NCI-H510A treated with DMSO at 0.1 percent for 48 hours (cell line): ENCODE data around the gene BBS9.

ENCODE experiments used
- DNase-seq: peaks from one replicate; lab custom pipeline; 2025; lab: John Stamatoyannopoulos, UW

Gene BBS9

DNA sequence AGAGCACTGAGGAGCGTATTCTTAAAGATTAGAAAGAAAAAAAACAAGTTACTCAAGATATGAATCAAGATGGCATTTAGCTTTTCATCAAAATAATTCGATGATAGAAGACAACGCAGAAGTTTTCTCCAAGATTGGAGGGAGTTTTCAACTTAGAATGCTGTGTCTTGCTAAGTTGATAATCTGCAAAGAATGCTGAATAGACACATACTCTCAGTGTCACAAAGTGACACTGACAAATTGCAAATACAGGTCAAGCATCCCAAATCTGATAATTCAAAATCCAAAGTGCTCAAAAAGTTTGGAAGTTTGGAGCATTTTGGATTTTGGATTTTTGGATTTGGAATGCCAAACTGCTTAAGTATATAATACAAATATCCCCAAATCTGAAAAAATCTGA is 243.8 kb downstream of the BBS9 start:
- DNase-seq = no peak

DNA sequence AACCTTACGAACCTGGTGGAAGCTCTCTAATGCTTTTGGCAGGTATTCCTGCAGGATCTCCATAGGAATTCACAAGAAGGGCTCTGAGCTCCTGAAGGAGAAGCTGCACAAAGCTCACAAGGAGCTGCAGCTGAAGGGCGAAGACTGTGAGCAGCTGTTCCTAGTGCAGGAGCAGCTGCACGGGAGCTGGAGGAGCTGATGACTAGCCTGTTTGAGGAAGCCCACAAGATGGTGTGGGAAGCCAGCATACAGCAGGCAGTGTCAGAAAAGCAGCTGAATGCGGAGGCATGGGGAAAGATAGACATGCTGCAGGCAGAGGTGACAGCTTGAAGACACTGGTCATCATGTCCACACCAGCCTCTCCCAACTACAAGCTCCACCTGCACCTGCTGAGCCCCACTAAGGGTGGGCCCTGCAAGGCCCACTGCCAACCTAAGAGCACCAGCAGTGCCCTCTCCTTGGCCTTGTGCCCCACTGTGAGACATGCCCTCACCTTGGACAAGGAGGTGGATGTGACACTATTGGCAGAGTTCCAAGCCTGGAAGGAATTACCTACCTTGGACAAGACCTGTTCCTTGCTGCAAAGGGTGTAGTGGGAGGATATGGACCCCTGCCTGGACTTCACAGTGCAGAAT is 250.6 kb downstream of the BBS9 start:
- DNase-seq = no peak

DNA sequence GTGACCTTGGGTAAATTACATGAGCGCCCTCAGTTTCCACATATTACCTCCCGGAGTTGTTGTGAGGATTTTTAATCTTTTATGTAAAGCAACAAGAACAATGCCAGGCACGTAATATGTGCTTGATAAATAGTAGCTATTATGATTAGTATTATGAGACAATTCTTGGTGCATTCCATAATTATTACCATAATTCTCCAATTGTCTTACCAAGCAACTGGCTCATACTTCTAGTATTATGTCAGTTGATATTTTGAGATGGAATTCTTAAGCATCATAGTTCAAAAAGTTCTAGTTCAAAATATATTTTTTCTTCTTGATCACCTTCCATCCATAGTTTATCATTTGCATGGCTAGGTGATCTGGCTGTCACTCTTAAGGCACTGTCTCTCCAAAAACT is 259.0 kb downstream of the BBS9 start:
- DNase-seq = no peak

DNA sequence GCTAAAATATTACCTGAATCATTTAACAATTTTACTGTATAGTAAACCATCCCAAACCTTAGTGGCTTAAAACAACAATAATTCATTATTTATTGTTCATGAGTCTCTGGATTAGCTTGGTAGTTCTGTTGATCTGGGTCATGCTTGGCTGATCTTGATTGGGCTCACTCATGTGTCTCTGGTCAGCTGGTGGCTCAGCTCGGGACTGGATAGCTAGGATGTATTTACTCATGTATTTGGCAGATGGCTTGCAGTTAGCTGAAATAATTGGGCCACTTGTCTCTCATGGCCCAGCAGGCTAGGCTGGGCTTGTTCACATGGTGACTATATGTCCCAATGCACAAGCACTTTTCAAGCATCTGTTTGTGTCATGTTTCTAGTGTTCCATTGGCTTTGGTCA is 262.8 kb downstream of the BBS9 start:
- DNase-seq = peak; percentile 99

DNA sequence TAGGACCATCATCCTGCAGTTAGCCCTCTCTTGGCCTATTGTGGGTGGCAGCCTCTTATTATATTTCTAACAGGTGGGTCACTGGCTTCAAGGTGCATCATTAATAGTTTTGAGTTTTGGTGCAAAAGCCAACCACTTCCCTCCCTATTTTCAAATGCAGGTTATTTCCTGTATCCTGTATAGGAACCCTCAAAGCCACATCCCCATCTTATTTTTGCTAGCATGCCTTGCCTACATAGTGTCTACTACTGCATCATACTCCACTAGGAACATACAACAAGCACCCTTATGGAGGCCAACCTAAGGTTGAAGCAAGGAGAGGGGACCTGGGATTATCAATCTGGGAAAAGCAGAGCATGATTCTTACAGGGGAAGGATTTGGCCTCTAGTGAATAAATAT is 264.4 kb downstream of the BBS9 start:
- DNase-seq = no peak

DNA sequence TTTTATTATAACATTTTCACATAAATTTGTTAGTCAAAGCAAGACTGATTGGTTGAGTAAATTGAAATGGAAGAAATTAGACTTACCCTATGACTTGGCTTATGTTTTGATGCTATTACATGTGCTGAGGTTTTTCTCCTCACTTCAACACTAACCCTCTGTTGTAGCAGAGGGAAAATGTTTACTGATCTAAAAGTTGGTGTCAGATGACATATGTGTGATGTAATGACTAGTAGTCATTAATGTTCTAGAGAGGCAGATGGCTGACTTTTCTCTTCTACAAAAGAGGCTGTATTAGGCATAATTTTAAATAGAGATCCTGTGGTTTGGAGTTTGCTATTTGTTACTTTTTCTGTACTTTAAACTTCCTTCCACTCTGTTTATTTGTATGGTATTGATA is 266.0 kb downstream of the BBS9 start:
- peak; percentile 94 for DNase-seq

DNA sequence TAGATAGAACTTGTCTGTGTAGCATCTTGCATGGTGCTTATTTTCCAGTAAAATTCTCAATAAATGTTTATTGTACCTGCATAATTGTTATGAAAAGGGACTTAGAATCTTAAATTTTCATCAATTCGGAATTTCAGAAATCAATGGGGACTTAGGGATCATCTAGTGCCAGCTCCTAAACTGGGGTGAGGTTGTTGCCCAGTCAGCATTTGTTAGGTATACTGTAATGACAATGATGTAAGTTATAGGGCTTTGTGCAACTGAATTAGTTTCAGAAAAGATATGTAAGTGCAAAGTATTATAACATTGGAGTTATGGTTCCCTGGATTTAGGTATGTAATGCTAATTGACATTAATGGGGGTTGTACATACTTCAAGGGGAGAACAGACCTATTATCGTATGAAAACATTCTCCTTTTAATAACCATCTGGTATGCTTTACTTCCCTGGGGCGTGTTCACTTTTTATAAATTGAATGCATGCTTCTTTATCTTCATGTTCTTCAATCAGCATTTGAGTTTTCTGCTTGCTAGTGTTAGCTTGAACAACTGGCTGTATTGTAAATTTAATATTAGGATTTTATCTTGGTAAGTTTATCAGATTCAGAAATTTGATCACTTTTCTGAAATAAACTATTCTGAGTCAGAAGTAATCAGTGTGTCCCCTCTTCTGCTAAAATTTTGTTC is 270.3 kb downstream of the BBS9 start:
- DNase-seq = peak; percentile 48

DNA sequence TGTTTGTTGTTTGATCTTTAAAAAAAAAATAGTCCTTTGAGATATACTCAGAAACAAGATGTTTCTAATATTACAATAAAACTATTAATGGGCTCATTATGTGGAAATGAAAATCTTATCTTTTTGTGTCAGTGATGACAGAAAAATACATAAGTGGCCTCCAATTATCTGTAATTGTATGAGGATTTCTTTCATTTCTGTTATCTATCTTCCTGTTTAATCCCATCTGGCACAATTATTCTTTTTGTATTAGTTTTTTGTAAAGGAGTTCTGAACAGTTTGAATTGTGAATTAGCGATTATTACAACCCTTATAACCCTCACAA is 270.8 kb downstream of the BBS9 start:
- DNase-seq = no peak

DNA sequence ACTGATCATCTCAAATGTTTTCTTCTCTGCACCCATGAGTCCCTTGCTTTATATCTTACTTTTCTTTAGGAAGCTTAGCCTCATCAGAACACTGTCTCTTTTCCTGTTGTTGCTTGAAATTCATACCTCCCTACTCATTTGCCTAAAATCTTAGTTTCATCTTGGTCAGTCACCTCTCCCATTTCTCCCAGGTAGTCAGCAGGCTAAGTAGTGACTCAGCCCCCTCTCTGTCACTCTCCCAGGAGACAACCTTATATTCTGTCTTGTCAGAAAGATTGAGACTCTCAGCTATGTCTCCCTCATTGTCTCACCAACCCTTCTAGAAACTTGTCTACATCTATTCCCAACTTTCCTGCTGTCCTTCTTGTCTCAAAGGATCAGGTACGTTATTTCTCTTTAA is 280.9 kb downstream of the BBS9 start:
- no peak for DNase-seq

DNA sequence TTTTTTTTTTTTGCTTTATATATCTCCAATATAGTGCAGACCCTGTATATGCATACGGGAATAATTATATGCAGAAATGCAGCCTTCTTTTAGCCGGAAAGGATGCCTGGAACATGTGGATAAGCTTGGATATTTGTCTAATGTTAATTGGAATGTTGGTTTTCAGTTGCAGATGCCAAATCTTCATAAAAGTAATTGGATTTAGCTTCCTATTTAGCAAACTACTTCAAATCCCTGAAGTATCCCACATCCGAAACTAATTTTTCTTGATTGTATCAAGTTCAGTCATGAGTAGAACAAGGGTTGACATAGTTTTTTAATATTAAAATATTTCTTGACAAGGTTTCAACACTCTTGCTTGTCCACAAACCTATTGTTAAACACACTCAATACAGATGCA is 281.7 kb downstream of the BBS9 start:
- DNase-seq = no peak

DNA sequence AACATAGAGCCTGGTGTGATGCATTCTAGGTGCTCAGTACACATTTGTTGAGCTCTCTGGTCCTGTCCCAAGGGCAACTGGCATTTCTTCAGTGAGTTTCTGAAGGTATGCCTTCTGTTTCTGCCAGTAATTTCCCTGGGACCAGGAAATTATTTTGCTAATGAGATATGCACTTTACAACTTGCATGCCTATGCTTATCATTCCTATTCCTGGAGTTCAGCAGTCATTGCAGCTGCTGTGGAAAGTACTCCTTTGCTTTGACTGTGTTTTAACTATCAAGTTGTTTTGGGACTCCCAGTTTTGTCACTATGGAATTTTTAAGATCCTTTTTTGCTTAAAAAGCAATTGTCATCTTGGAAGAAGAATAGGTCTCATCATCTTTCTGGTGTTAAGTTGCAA is 283.0 kb downstream of the BBS9 start:
- no peak for DNase-seq

DNA sequence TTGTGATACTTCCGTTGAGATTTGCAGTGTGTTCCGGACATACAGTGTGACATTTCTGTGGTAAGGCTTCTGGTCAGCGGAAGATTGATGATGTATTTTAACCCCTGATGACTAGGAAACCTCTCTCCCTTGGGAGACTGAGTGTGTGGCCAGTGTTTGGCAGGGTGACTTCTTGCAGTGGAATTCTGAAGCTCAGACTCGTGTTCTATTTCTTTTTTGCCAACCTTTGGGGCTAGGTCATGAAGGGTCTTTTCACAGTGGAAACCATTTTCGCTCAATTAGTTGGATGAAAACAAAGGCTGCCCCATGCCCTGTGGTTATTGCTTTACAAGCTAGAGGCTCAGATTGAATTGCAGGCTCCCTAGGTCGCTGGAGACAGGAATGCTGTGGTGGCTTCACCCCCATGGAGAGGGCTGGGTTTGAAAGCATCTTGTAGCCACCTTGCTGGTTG is 288.9 kb downstream of the BBS9 start:
- no peak for DNase-seq

DNA sequence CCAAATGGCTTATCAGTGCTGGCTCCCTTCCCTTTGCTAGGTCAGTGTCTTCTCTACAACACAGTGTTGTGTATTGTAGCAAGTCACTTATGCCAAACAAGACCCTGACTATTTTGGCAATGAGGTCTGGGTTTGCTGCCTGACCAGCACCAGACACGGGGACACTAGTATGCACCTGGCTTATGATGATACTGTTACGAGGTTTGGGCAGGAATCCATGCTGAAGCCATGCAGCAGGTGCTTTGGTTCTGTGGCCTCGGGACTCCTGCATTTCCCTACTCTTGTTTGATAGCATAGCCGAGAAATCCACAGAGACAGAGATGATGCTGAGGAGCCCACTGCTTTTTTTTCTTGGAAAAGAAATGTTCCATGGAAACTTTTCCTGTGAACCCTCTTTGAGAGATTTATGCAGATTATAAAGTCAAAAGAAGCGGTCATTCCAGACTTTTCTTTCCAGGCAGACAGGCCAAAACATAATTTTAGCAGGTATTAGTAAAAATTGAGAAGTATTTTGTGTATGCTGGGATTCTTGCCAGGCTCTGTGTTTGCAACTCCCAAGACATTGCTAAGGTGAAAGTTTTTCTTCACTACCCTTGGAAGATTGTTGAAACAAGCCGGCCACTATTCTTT is 291.1 kb downstream of the BBS9 start:
- no peak for DNase-seq

DNA sequence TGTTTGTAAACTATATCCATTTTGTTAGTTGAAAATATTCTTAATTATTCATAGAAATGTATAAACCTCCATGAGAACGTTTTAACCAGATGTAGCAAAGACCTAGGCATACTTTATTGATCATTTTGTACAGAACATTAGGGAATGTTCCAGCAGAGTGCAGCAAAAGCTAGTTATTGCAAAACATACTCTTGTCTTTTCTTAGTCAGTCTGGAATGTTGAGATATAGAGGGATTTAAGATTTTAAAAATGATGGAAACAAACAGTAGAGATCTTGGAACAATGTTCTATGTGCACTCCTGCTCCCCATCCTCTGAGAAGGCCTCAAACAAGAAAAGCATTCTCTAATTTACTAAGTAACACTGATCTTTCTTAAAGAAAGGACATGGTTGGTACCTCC is 292.1 kb downstream of the BBS9 start:
- no peak for DNase-seq

DNA sequence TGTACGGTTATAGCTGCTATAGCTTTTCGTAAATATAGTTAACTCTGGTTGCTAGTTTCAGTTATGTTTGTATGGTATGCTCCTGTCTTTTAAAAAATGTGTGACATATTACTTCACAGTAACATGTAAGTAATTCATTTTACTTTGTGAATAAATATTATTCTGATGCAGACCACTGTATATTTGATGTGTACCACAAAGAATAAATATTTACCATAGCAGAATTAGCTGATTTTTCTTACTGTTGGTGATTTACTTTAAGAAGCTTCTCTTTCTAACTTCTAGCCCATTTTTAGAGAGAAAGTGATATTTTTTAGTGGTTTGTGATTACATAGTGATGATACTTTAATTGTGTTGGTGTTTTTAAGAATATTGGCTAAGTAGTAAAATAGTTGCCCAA is 292.8 kb downstream of the BBS9 start:
- no peak for DNase-seq

DNA sequence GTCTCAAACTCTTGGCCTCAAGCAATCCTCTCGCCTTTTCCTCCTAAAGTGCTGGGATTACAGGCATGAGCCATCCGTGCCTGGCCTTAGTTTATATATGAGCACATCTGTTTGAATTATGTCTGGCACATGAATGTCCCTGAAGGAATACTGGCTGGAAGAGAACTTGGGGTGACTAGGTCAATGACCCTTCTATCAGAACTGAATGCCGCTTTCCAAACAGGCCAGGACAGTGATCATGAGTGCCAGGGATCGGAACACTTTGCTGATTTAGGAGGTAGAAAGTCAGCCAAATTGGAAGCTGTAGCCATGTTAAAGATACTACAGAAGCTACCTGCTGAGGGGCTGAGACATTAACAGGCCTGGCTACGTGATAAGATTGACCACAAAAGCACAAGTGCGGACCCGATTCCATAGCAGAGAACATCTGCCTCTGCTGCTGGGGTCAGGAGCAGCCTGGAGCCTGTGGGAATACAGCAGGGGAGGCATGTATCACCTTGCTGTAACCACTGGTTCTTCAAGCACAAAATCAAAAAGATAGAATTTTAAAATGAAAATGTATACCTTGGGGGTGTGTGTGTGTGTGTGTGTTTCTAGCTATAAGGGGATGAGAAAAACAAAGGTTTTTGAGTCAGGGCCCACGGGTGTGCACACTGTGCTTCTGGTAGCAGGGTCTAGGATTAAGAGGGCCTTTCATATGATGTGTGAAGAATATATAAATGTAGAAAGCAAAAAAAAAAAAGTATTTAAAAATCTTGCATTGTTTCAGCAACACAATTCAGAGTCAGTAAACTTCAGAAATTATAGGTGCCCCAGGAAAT is 293.7 kb downstream of the BBS9 start:
- DNase-seq = no peak

DNA sequence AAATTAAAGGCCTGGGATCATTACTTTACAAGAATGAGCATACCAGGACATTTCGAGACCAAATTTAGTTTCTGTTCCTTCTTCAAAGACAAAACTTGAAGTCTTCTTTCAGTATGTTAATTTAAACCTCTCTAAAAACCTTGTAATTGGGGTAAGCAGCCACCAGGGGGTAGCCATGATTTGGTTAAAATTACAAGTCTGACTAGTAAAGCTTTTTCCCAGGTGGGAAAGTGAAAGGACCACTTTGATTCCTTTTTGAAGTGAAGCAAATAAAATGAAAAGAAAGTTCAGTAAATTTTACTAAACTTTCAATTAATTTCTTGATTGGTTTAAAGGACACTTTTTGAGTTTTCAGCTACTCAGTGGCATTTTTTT is 294.3 kb downstream of the BBS9 start:
- no peak for DNase-seq

DNA sequence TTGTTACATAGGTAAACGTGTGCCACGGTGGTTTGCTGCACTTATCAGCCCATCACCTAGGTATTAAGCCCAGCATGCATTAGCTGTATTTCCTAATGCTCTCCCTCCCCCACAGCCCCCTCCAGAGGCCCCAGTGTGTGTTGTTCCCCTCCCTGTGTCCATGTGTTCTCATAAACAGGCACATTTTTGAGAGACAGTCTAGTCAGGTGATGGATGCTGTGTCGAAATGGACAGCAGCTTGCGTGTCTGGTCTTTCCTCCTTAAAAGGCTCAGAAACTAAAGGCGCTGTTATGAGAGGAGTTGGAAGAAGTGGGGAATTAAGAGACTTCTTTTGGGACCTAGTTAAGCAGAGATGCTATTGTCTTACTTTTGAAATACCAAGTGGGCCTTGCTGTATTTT is 296.0 kb downstream of the BBS9 start:
- no peak for DNase-seq

DNA sequence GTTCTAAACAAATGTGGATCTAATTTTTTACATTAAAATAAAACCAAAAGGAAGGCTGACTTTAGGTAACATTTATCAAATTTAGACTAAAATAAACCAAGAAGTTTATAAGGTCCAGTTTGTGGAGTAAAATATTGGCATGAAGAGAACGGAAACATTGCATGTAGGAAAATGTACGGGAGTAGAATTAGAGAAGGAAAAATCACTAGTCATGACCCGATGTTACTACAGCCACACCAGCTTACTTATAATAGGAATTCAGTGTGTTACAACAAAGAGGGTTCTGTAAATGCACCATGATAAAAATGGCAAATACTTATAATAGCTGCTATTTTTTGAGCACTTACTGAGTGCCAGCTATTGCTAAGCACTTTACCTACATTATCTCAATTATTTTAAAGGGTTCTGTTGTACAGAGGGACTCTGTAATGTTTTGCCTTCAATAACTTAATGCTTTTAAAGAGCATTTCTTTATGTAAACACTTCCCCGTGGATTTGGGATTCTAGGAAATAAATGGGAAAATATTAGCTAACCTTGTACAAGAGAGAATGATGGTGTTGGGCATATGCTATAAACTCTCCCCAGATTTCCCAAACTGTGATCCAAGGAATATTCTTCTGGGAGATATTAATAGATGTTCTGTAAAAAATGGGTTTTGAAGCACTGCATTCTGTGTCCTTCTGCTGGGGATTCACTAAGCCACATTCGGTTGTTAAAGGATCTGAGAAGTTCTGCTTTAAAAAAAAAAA is 296.7 kb downstream of the BBS9 start:
- DNase-seq = no peak

DNA sequence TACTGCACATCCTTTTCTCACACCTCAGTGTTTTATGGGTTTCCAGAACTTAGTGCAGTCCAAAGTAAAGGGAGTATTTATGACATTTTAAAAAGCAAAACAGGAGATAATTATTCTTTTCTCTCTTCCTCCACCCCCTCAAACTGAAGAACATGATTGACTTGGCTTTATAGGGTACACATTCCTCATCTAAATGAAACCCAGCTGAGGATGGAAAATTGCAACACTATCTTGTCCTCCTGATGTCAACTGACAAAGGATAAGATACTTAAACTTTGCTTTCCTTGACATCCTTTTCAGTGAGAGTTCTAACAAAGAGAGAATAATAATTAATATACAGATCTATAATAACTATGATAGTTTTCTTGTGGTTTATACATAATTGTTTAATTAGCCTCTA is 299.1 kb downstream of the BBS9 start:
- no peak for DNase-seq

DNA sequence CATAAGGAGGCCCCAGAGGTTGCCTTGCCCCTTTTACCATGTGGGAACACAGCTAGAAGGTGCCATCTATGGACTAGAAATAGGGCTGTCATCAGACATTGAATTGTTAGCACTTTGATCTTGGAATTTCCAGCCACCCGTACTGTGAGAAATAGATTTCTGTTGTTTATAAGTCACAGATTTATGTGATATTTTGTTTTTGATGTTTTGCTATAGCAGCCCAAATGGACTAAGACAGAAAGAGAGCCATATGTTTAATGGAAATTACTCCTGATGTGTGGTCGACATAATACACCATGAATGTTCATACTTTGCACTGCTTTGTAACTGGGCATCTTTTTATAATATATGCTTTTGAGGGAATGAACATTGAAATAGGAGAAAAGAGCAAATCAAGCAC is 302.2 kb downstream of the BBS9 start:
- DNase-seq = no peak

DNA sequence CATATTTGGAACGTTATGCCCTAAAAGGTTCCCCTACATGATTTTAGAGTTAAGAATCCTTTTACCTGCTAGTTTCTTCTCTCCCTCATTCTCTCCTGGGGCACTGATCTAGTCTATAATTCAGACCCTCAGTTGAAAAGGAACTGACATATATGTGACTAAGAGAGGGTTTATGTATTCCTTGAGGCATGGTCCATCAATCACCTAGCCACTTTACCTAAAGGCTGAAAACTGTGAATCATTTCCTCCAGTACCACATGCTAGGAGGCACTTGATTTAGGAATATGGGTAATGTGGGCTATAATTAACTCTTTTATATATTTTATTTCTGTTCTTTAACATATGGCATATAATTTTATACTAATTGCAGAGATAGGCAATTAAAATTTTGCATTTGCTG is 303.5 kb downstream of the BBS9 start:
- DNase-seq = no peak
